ENCODE measurements around the gene DLEC1. TPM values are rescaled to one million over a fixed set of nuclear protein-coding genes. Genes with fewer than 3 reads are reported as not detected.

The DLEC1 gene
- total and polyA plus RNA-seq, 9 of the 15 experiments (the other 6 are each of a cell fraction or from before 2014, with no cell fraction given), result 0.07 to 0.08 TPM; not detected in 7

GRCh38 chr3:38030126-38031021, 8.6 kb upstream of the DLEC1 start:
- ChIA-PET POLR2A (no interaction called here), CTCF (ENCODE audit: low intra/inter-chr PET ratio) (no interaction called here)
- Histone ChIP-seq H2AFZ (ENCODE audit: low read depth, low read length) (0 out of 2 replicates have a peak overlapping the region, but pooled peaks have one; percentile 41), H3K79me2 (ENCODE audit: control insufficient read depth, insufficient read depth, low read length) (no peaks in the 10 kb centered on the region), H3K9ac (ENCODE audit: insufficient read depth in 1 of 2, low read depth in 2 of 2, low read length in 2 of 2) (peak overlapping the region in 1 of 2 experiments; percentile 54; a peak in 1 of 4 replicates), H3K4me3 (no peak overlapping the region), H3K4me1 (replicated peaks in 1 of 2; ENCODE audit: control insufficient read depth in 2 of 2, insufficient read depth in 2 of 2, low read length in 2 of 2) (peaks cover 13 to 27% of the 10 kb centered on the region in 2 experiments), H4K20me1 (replicated peaks; ENCODE audit: control insufficient read depth, insufficient read depth, low read length) (0 out of 2 replicates have a peak, but pooled peaks cover 6% of the 10 kb centered on the region), H3K36me3 (ENCODE audit: control insufficient read depth, insufficient read depth, low read length) (no peaks in the 10 kb centered on the region), H3K4me2 (ENCODE audit: insufficient read depth, low read length) (peak overlapping the region; percentile 16; the same call in 1 of the 2 replicates), H3K9me1 (ENCODE audit: control insufficient read depth, insufficient read depth, low read length) (no peaks in the 10 kb centered on the region), H3K27ac (ENCODE audit: extremely low read depth, low read depth, low read length) (no peak overlapping the region), H3K9me3 (replicated peaks; ENCODE audit: control insufficient read depth, insufficient read depth, low read depth, low read length) (no peaks in the 10 kb centered on the region), H3K27me3 (ENCODE audit: control insufficient read depth in 2 of 2, insufficient read depth in 2 of 2, low read length in 2 of 2) (peaks cover 0 to 33% of the 10 kb centered on the region in 2 experiments; a peak in 2 of 5 replicates)
- WGBS (ENCODE audit: insufficient coverage, low coverage, missing lambda C conversion rate), result 7% methylated on average over 6 of the region's 8 CpGs
- FAIRE-seq, result no peak
- in situ Hi-C loops (cut with MboI), result no loop called here
- ATAC-seq, result peak; percentile 51
- DNase-seq (ENCODE audit: extremely low read depth in 1 of 4, low spot score in 3 of 4), result peak in 1 of 4 experiments; percentile 50
- no TSS peak for BruUV-seq (replicated peaks)
- TF ChIP-seq ZNF431 (CRISPR knock-in tag; IDR thresholded peaks at IDR 0.05) (no peak), KDM5B (IDR thresholded peaks at IDR 0.05; ENCODE audit: insufficient replicate concordance, low read depth, low read length) (peak; percentile 9), ZBTB33 (CRISPR knock-in tag; IDR thresholded peaks at IDR 0.05) (0 out of 2 replicates have a peak, but pooled peaks have one; percentile 11), BMI1 (IDR thresholded peaks at IDR 0.05; ENCODE audit: low read length) (no peak), PTBP1 (IDR thresholded peaks at IDR 0.05; ENCODE audit: low read depth, low read length) (0 out of 2 replicates have a peak, but pooled peaks have one; percentile 13), LCOR (CRISPR knock-in tag; IDR thresholded peaks at IDR 0.05) (no peak), ZNF121 (CRISPR knock-in tag; conservative IDR thresholded peaks at IDR 0.05) (no peak), TBL1XR1 (IDR thresholded peaks at IDR 0.05; ENCODE audit: low read length in 2 of 2) (no peak), MAX (CRISPR knock-in tag; IDR thresholded peaks at IDR 0.05) (0 out of 2 replicates have a peak, but pooled peaks have one; percentile 27)
- TF ChIP-seq, protein P1, sequence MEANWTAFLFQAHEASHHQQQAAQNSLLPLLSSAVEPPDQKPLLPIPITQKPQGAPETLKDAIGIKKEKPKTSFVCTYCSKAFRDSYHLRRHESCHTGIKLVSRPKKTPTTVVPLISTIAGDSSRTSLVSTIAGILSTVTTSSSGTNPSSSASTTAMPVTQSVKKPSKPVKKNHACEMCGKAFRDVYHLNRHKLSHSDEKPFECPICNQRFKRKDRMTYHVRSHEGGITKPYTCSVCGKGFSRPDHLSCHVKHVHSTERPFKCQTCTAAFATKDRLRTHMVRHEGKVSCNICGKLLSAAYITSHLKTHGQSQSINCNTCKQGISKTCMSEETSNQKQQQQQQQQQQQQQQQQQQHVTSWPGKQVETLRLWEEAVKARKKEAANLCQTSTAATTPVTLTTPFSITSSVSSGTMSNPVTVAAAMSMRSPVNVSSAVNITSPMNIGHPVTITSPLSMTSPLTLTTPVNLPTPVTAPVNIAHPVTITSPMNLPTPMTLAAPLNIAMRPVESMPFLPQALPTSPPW (CRISPR knock-in tag; IDR thresholded peaks at IDR 0.05), result peak; percentile 4; the same call in 1 of the 2 replicates
- intact Hi-C loops (cut with micrococcal nuclease), result no loop called here
